K562 (cell line): ENCODE measurements around the gene NRTN. TPM values are rescaled to one million over a fixed set of nuclear protein-coding genes. Genes with fewer than 3 reads are reported as not detected.

Source experiments
- ATAC-seq: fragments of 200-7000 bp; cut with Tn5 transposase; 3 replicates; pipeline ENCODE4 v1.9.1; 2020; ENCODE audit warnings: moderate library complexity
- BruUV-seq: library from RNA; stranded (reverse); fragments of 400-500 nt; replicated peaks from 2 replicates; lab custom pipeline; 2021; lab: Mats Ljungman, UMichigan
- CTCF ChIA-PET: fragments of 300-600 bp; formaldehyde crosslinking; extraction: SDS; loops from one replicate; lab custom pipeline; 2021; ENCODE audit warnings: low intra/inter-chr PET ratio; lab: Yijun Ruan, JAX
- POLR2A ChIA-PET: fragments of 300-600, 350-650 bp; sonication (Branson Sonifier 250); formaldehyde crosslinking; extraction: SDS; loops from one replicate; lab custom pipeline; 2021; ENCODE audit warnings: antibody characterized with exemption, inconsistent platforms; lab: Yijun Ruan, JAX
- DNase-seq, 4 experiments: peaks; one replicate each; pipeline versions ENCODE4 v3.0.0 to v3.0.0-alpha.2; 2011 to 2018; ENCODE audit warnings: low spot score in 3 of 4, mixed read lengths in 3 of 4; ENCODE audit errors: extremely low read depth in 1 of 4
- FAIRE-seq: peaks from 2 replicates; lab custom pipeline; 2011; peaks lifted over from hg19 to GRCh38; lab: Jason Lieb, UNC
- H2AFZ ChIP-seq: 2 replicates; pipeline ENCODE4 v1.6.0; 2011; ENCODE audit warnings: low read depth, low read length, control low read depth, inconsistent platforms
- H3K27ac ChIP-seq: fragments of 200-600 bp; 3 replicates; pipeline ENCODE4 v1.8.0; 2011; ENCODE audit warnings: low read depth, mild to moderate bottlenecking, control low read depth, inconsistent platforms, low read length, moderate library complexity, mixed read lengths; ENCODE audit errors: extremely low read depth
- H3K27me3 ChIP-seq, 2 experiments: fragments of 300-600 bp in 1 of 2; 2 replicates in 1 of 2; 3 replicates in 1 of 2; pipeline versions ENCODE4 v1.6.0 to v1.8.0; 2011; ENCODE audit warnings: inconsistent platforms in 2 of 2, low read length in 2 of 2, mild to moderate bottlenecking in 1 of 2, mixed read lengths in 1 of 2, moderate library complexity in 1 of 2; ENCODE audit not compliant: control insufficient read depth in 2 of 2, insufficient read depth in 2 of 2
- H3K36me3 ChIP-seq: fragments of 300-600 bp; 3 replicates; pipeline ENCODE4 v1.8.0; 2011; ENCODE audit warnings: mild to moderate bottlenecking, low read length, inconsistent platforms; ENCODE audit not compliant: control insufficient read depth, insufficient read depth
- H3K4me1 ChIP-seq, 2 experiments: fragments of 200-600 bp in 1 of 2; replicated peaks in 1 of 2; 2 replicates in 1 of 2; 3 replicates in 1 of 2; pipeline versions ENCODE4 v1.5.1 to v1.8.0; 2011; ENCODE audit warnings: inconsistent platforms in 2 of 2, low read length in 2 of 2, mild to moderate bottlenecking in 1 of 2, mixed read lengths in 1 of 2, moderate library complexity in 1 of 2; ENCODE audit not compliant: control insufficient read depth in 2 of 2, insufficient read depth in 2 of 2
- H3K4me2 ChIP-seq: 2 replicates; pipeline ENCODE4 v1.6.1; 2011; ENCODE audit warnings: low read length, control low read depth, inconsistent platforms, mixed read lengths; ENCODE audit not compliant: insufficient read depth
- H3K4me3 ChIP-seq: fragments of 200-600 bp; sonication (generic), shearing (Covaris generic); 2 replicates; pipeline ENCODE4 v1.5.1; 2016; ENCODE audit warnings: control low read depth, inconsistent platforms
- H3K79me2 ChIP-seq: fragments of 200-600 bp; 3 replicates; pipeline ENCODE4 v1.8.0; 2011; ENCODE audit warnings: low read length, inconsistent platforms; ENCODE audit not compliant: control insufficient read depth, insufficient read depth
- H3K9ac ChIP-seq, 2 experiments: 2 replicates each; pipeline versions ENCODE4 v1.6.0 to v1.6.1; 2011; ENCODE audit warnings: low read depth in 2 of 2, low read length in 2 of 2, control low read depth in 1 of 2, inconsistent platforms in 1 of 2, mild to moderate bottlenecking in 1 of 2, mixed read lengths in 1 of 2; ENCODE audit not compliant: insufficient read depth in 1 of 2
- H3K9me1 ChIP-seq: one replicate; pipeline ENCODE4 v1.6.0; 2011; ENCODE audit warnings: inconsistent platforms, mild to moderate bottlenecking, low read length, moderate library complexity; ENCODE audit not compliant: control insufficient read depth, insufficient read depth
- H3K9me3 ChIP-seq: replicated peaks from 2 replicates; pipeline ENCODE4 v1.5.1; 2011; ENCODE audit warnings: low read depth, low read length, inconsistent platforms; ENCODE audit not compliant: control insufficient read depth, insufficient read depth
- H4K20me1 ChIP-seq: replicated peaks from 2 replicates; pipeline ENCODE4 v1.6.1; 2011; ENCODE audit warnings: low read length, inconsistent platforms, mixed read lengths; ENCODE audit not compliant: control insufficient read depth, insufficient read depth
- CEBPB ChIP-seq: fragments of 450-650 bp; IDR thresholded peaks from 2 replicates; pipeline ENCODE4 v1.6.1; 2016; ENCODE audit warnings: missing genetic modification characterization, missing compliant biosample characterization
- HDAC1 ChIP-seq, 2 experiments: fragments of 450-650 bp; IDR thresholded peaks; 2 replicates each; pipeline ENCODE4 v1.6.1; 2016 to 2017; ENCODE audit warnings: inconsistent platforms in 1 of 2, mild to moderate bottlenecking in 1 of 2, moderate library complexity in 1 of 2
- MTA1 ChIP-seq: fragments of 450-650 bp; IDR thresholded peaks from 2 replicates; pipeline ENCODE4 v1.6.1; 2017; ENCODE audit warnings: borderline replicate concordance
- NCOA6 ChIP-seq: fragments of 450-650 bp; IDR thresholded peaks from 2 replicates; pipeline ENCODE4 v1.6.1; 2017; ENCODE audit warnings: mild to moderate bottlenecking
- PRPF4 ChIP-seq: fragments of 200-400 bp; formaldehyde crosslinking; IDR thresholded peaks from one replicate; pipeline ENCODE4 v1.6.1; 2017; ENCODE audit warnings: low read length, low read depth, mild to moderate bottlenecking; ENCODE audit not compliant: insufficient read depth, poor library complexity, severe bottlenecking
- TAF1 ChIP-seq: IDR thresholded peaks from 2 replicates; pipeline ENCODE4 v1.6.1; 2011; ENCODE audit warnings: mild to moderate bottlenecking, low read length, moderate library complexity; ENCODE audit not compliant: insufficient read depth, control insufficient read depth, severe bottlenecking; ENCODE audit errors: extremely low read depth
- ZNF121 ChIP-seq: sonication (generic); formaldehyde crosslinking; conservative IDR thresholded peaks from 2 replicates; pipeline ENCODE4 v1.8.0; 2022; ENCODE audit warnings: missing genetic modification reagents
- ZNF512 ChIP-seq: IDR thresholded peaks from 2 replicates; pipeline ENCODE4 v1.6.1; 2016; ENCODE audit warnings: missing genetic modification characterization, missing compliant biosample characterization
- WGBS: fragments of 100-300 bp; shearing (Covaris generic); methylation state at CpG from one replicate; pipeline ENCODE4 v1.1.6; 2016; ENCODE audit warnings: low coverage, mixed read lengths; ENCODE audit not compliant: insufficient coverage; ENCODE audit errors: missing lambda C conversion rate; 5-methylcytosine and 5-hydroxymethylcytosine counted together
- in situ Hi-C: fragments of 300-500 bp; cut with MboI; formaldehyde crosslinking; loops from 4 replicates; pipeline ENCODE4 v1.15.0; 2018; ENCODE audit warnings: inconsistent platforms, mixed read lengths
- intact Hi-C: fragments of 100-400 bp; cut with micrococcal nuclease; formaldehyde crosslinking; loops from 2 replicates; pipeline ENCODE4 v1.14.2; 2022
- polyA plus RNA-seq, 8 experiments: library from polyadenylated mRNA; depleted of rRNA in 4 of 8; stranded (reverse) in 5 of 8; unstranded in 3 of 8; fragments of >200 nt; fragmentation: Nextera tagmentation in 2 of 8; fragmentation: Illumina TruSeq in 1 of 8; extraction: Ambion mirVana in 2 of 8; extraction: Trizol in 1 of 8; gene quantifications; 2 replicates each; pipeline versions ENCODE4 v1.2.1 to v1.2.3, GENCODE V29; 2011 to 2014; ENCODE audit warnings: inconsistent platforms in 1 of 8, missing spikeins in 1 of 8
- total RNA-seq, 7 experiments: library from RNA; depleted of rRNA in 6 of 7; stranded (reverse); fragments of >200 nt in 6 of 7; fragmentation: Illumina TruSeq in 2 of 7; extraction: Trizol in 2 of 7; gene quantifications; 2 replicates each; pipeline versions ENCODE4 v1.2.1 to v1.2.3, GENCODE V29; 2011 to 2021; ENCODE audit warnings: low replicate concordance in 1 of 7

NRTN gene
- total and polyA plus RNA-seq, 9 of the 15 experiments (the other 6 are each of a cell fraction or from before 2014, with no cell fraction given), result 0.62 to 8.1 (median 1.6) TPM; not detected in 2

- TF ChIP-seq PRPF4, result no peak
Observed at GRCh38 chr19:5814852-5815246, 10.0 kb downstream of the NRTN start (continued).

- BruUV-seq, result no TSS peak
- H3K27ac ChIP-seq, result no peak overlapping the region
Observed at GRCh38 chr19:5817218-5817617, 12.4 kb downstream of the NRTN start.

More at GRCh38 chr19:5817218-5817617, 12.4 kb downstream of the NRTN start:
- no peak for DNase-seq
- CTCF ChIA-PET, result no interaction called here
- H3K9me3 ChIP-seq, result no peaks in the 10 kb centered on the region
- H3K4me2 ChIP-seq, result no peak overlapping the region
- no peak for ATAC-seq
- H3K9ac ChIP-seq, result no peak overlapping the region
- TF ChIP-seq CEBPB (tag) (0 out of 2 replicates have a peak, but pooled peaks have one; percentile 39), MTA1 (peak; percentile 59; the same call in 1 of the 2 replicates), ZNF121 (CRISPR knock-in tag) (peak; percentile 73), ZNF512 (tag) (peak; percentile 78), HDAC1 (IDR thresholded peaks at IDR 0.05) (peak in 1 of 2 experiments; percentile 43; a peak in 1 of 4 replicates), TAF1 (no peak), NCOA6 (no peak)
- POLR2A ChIA-PET, result no interaction called here
- no peak overlapping the region for H2AFZ ChIP-seq
- no peaks in the 10 kb centered on the region for H3K79me2 ChIP-seq
- H3K27me3 ChIP-seq, result no peaks in the 10 kb centered on the region
- H3K9me1 ChIP-seq, result no peaks in the 10 kb centered on the region
- no peak for FAIRE-seq
- WGBS, result 21% methylated on average over 2 of the region's 2 CpGs
- H3K4me1 ChIP-seq, result peaks cover 0 to 7% of the 10 kb centered on the region in 2 experiments; a peak in 2 of 5 replicates
- in situ Hi-C loops, result no loop called here
- intact Hi-C loops, result no loop called here
- H3K4me3 ChIP-seq, result no peak overlapping the region
- no peaks in the 10 kb centered on the region for H4K20me1 ChIP-seq
- no peaks in the 10 kb centered on the region for H3K36me3 ChIP-seq
